GM18511 (cell line): ENCODE data around the gene PPP3CA.

Experiments used
- ATAC-seq: cut with Tn5 transposase; IDR thresholded peaks from one replicate; pipeline ENCODE4 v1.9.1; 2021; ENCODE audit warnings: mild to moderate bottlenecking, moderate library complexity; ENCODE audit not compliant: unreplicated experiment

Gene PPP3CA

DNA sequence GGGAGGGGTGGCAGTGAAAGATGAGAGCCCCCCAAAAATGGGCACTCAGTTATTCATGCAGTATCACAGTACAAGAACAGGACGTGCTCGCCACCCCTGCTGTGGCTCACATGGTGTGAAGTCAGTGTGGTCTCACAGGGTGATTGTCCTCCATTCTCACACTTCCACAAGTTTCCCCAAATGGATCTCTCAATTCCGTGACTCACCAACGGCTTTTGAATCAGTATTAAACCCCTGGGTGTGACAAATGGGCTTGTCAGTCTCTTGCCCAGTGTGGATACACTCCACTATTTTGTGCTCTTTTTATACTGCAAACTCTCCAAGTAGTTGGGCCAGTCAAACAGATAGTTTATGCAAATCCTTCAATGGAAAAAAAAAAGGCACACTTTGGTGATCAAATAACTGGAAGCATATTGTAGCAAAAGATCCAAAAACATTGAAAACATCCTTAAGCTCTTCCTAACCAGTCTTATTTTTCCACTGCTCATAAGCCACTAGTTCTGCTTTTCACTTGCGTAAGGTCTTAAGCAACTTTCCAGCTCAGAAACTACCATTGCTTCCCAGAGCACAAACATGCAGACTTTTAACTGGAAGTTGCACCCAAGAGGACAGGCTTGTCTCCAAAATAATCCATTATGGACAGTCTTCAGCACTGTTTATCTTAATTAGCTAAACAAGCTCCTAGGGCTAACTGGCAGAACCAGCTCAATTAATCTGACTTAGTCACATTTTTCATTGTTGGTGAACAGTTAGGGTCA lies 365.7 kb downstream of the PPP3CA start:
- no peak for ATAC-seq

DNA sequence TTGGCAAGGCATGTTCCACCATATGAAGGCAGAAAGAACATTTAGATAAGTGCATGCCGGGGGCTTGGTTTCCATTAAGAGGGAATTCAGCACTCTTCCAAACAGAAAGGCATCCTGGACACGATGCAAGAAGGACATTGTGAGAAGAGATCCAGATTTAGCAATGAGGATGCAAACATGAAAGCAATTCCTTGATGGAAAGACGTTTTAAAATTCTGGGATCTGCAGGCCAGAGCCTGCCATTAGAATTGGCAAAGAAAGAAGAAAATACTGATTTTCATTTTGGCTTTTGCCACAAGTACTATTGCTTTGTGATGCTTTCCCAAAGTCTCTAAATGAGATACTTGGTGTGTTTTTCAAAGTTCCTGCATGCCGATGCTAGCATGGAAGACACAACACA lies 367.6 kb downstream of the PPP3CA start:
- no peak for ATAC-seq

DNA sequence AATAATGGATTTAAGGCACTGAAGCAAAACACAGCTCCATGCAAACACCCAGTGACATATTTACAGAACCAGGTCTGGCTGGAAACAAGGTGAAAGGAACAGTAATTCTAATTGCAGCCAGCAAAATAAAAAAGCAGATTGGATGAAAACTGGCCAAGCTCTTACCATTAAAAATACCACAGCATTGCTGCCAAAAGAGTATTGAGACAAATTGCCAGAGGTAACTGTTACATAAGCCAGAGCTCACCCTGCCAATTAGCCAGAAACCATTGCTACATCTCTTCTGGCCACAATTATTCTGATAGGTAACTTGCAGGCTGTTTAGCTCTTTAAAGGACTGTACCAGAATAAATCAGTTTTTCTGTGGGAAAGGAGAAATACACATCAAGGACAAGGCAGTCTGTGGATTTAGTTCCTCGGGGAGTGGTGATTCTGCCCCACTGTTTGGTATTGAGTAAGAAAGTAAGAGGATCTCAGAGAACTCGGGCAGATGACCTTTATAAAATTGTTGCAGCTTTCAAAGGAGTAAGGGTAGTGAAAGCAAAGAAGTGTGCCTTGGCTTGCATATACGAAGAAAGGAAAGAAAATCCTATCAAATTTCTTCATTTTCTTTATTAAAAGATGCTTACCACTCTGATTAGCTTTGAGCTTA lies 369.5 kb downstream of the PPP3CA start:
- ATAC-seq = no peak

DNA sequence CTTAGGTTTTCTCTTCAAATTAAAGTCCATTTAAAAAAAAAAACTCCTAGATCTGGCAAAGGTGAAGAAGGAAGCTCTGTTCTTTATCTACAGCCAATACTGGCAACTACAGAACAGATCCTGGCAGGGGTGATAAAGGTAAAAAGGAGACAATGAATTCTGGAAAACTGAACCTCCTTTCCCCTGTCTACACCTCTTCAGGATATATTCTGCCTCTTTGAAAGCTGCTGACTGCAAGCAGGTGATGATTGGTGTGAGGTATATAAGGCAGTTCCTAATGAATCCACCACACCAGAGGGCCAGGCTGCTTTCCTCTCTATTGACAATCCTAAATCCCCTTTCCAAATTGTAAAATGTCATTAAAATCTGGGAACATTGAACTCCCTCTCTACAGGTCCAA lies 370.1 kb downstream of the PPP3CA start:
- ATAC-seq = no peak
